ENCODE data around the gene ACTMAP. TPM values are rescaled to one million over a fixed set of nuclear protein-coding genes. Genes with fewer than 3 reads are reported as not detected.

Gene ACTMAP
- total and polyA plus RNA-seq, 4 donors: 0.93 to 7.7 (median 3.0) TPM

DNA sequence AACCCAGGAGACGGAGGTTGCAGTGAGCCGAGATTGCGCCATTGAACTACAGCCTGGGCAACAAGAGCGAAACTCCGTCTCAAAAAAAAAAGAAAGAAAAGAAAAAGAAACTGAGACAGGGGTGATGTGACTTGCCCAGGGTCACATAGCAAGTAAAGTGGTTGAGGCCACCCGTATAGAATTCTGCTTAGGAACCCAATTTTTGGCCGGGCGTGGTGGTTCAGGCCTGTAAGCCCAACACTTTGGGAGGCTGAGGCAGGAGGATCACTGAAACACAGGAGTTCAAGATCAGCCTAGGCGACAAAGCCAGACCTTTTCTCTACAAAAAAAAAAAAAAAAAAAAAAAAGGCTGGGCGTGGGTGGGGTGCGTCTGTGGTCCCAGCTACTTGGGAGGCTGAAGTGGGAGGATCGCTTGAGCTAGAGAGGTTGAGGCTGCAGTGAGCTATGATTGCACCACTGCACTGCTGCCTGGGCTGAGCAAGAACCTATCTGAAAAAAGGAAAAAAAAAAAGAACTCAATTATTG, 2.0 kb upstream of the ACTMAP start:
- Histone ChIP-seq H3K4me3 (ENCODE audit: low read depth in 1 of 3, low read length in 3 of 3) (peak overlapping the region; percentile 65 to 99 (median 87)), H3K27me3 (ENCODE audit: control insufficient read depth in 4 of 4, insufficient read depth in 4 of 4, low read length in 3 of 4) (no peaks in the 10 kb centered on the region), H3K27ac (ENCODE audit: low read depth in 1 of 2, low read length in 2 of 2) (no peak overlapping the region), H3K4me1 (ENCODE audit: control insufficient read depth in 4 of 4, insufficient read depth in 4 of 4, low read length in 3 of 4) (peaks cover 7 to 49% (median 35%) of the 10 kb centered on the region in 4 donors), H3K9ac (ENCODE audit: low read depth in 1 of 2, low read length in 2 of 2) (peak overlapping the region in 1 of 2 donors; percentile 11), H3K9me3 (ENCODE audit: control insufficient read depth in 4 of 4, low read length in 3 of 4) (no peaks in the 10 kb centered on the region), H3K36me3 (ENCODE audit: control insufficient read depth in 4 of 4, insufficient read depth in 3 of 4, low read depth in 1 of 4, low read length in 3 of 4) (peaks cover 0 to 8% (median 2%) of the 10 kb centered on the region in 4 donors)
- no peak for DNase-seq (ENCODE audit: low spot score)
- 62% methylated on average over 12 of the region's 12 CpGs for WGBS
- no peak for TF ChIP-seq ATF3 (IDR thresholded peaks at IDR 0.05)
- TF ChIP-seq CTCF (IDR thresholded peaks at IDR 0.05; ENCODE audit: low read depth, low read length, missing input control): no peak
- TF ChIP-seq, protein P1, sequence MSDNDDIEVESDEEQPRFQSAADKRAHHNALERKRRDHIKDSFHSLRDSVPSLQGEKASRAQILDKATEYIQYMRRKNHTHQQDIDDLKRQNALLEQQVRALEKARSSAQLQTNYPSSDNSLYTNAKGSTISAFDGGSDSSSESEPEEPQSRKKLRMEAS (IDR thresholded peaks at IDR 0.05): no peak
- no peak for TF ChIP-seq HNF4G (IDR thresholded peaks at IDR 0.05)
- TF ChIP-seq EGR1 (IDR thresholded peaks at IDR 0.05; ENCODE audit: low read depth in 2 of 2): no peak
- TF ChIP-seq, protein P2, sequence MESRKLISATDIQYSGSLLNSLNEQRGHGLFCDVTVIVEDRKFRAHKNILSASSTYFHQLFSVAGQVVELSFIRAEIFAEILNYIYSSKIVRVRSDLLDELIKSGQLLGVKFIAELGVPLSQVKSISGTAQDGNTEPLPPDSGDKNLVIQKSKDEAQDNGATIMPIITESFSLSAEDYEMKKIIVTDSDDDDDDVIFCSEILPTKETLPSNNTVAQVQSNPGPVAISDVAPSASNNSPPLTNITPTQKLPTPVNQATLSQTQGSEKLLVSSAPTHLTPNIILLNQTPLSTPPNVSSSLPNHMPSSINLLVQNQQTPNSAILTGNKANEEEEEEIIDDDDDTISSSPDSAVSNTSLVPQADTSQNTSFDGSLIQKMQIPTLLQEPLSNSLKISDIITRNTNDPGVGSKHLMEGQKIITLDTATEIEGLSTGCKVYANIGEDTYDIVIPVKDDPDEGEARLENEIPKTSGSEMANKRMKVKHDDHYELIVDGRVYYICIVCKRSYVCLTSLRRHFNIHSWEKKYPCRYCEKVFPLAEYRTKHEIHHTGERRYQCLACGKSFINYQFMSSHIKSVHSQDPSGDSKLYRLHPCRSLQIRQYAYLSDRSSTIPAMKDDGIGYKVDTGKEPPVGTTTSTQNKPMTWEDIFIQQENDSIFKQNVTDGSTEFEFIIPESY (IDR thresholded peaks at IDR 0.05): no peak
- no peak for TF ChIP-seq RXRA (IDR thresholded peaks at IDR 0.05)
- TF ChIP-seq TAF1 (conservative IDR thresholded peaks at IDR 0.05): no peak
- no peak for TF ChIP-seq RAD21 (IDR thresholded peaks at IDR 0.05)
- TF ChIP-seq JUND (IDR thresholded peaks at IDR 0.05): no peak
- TF ChIP-seq FOXA1 (IDR thresholded peaks at IDR 0.05): no peak
- no peak for TF ChIP-seq NR2F2 (IDR thresholded peaks at IDR 0.05)
- no peak for TF ChIP-seq YY1 (IDR thresholded peaks at IDR 0.05)
- no peak for TF ChIP-seq GABPA (IDR thresholded peaks at IDR 0.05 in 1 of 2, conservative IDR thresholded peaks at IDR 0.05 in 1 of 2)
- TF ChIP-seq, protein P3, sequence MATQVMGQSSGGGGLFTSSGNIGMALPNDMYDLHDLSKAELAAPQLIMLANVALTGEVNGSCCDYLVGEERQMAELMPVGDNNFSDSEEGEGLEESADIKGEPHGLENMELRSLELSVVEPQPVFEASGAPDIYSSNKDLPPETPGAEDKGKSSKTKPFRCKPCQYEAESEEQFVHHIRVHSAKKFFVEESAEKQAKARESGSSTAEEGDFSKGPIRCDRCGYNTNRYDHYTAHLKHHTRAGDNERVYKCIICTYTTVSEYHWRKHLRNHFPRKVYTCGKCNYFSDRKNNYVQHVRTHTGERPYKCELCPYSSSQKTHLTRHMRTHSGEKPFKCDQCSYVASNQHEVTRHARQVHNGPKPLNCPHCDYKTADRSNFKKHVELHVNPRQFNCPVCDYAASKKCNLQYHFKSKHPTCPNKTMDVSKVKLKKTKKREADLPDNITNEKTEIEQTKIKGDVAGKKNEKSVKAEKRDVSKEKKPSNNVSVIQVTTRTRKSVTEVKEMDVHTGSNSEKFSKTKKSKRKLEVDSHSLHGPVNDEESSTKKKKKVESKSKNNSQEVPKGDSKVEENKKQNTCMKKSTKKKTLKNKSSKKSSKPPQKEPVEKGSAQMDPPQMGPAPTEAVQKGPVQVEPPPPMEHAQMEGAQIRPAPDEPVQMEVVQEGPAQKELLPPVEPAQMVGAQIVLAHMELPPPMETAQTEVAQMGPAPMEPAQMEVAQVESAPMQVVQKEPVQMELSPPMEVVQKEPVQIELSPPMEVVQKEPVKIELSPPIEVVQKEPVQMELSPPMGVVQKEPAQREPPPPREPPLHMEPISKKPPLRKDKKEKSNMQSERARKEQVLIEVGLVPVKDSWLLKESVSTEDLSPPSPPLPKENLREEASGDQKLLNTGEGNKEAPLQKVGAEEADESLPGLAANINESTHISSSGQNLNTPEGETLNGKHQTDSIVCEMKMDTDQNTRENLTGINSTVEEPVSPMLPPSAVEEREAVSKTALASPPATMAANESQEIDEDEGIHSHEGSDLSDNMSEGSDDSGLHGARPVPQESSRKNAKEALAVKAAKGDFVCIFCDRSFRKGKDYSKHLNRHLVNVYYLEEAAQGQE (IDR thresholded peaks at IDR 0.05): no peak
- no peak for TF ChIP-seq SP1 (IDR thresholded peaks at IDR 0.05)
- no peak for TF ChIP-seq FOXA2 (IDR thresholded peaks at IDR 0.05)
- no peak for TF ChIP-seq HNF4A (conservative IDR thresholded peaks at IDR 0.05)

Measured in liver (tissue), 9 donors.